Stimulated activated CD4-positive, alpha-beta T cell treated with anti-CD3 and anti-CD28 coated beads, TNF-alpha, amount 100 ng/mL, for 24 hours (primary cell): ENCODE data around the gene PAPOLB.

Experiments used
- DNase-seq, 3 experiments: peaks; one replicate each; pipeline ENCODE4 v3.0.0-alpha.2; 2020; ENCODE audit warnings: low read depth in 3 of 3

Gene PAPOLB

GRCh38 chr7:4824120-4824775, 37.6 kb downstream of the PAPOLB start:
- DNase-seq = no peak

GRCh38 chr7:4823441-4824119, 38.2 kb downstream of the PAPOLB start:
- DNase-seq = no peak

- no peak for DNase-seq
These were observed 39.2 kb downstream of the PAPOLB start for GRCh38 chr7:4822677-4823076.

GRCh38 chr7:4820967-4821471, 40.8 kb downstream of the PAPOLB start:
- no peak for DNase-seq

- no peak for DNase-seq
These were observed 41.3 kb downstream of the PAPOLB start for GRCh38 chr7:4820405-4820966.

GRCh38 chr7:4819560-4820404, 42.0 kb downstream of the PAPOLB start:
- DNase-seq = no peak

GRCh38 chr7:4818000-4818794, 43.6 kb downstream of the PAPOLB start:
- DNase-seq = no peak

- no peak for DNase-seq
These were observed 44.5 kb downstream of the PAPOLB start for GRCh38 chr7:4817178-4817901.

GRCh38 chr7:4816419-4817080, 45.3 kb downstream of the PAPOLB start:
- no peak for DNase-seq

GRCh38 chr7:4815609-4816418, 46.0 kb downstream of the PAPOLB start:
- no peak for DNase-seq

GRCh38 chr7:4815121-4815520, 46.7 kb downstream of the PAPOLB start:
- no peak for DNase-seq

- no peak for DNase-seq
These were observed 47.4 kb downstream of the PAPOLB start for GRCh38 chr7:4814433-4814832.

GRCh38 chr7:4809666-4810065, 52.2 kb downstream of the PAPOLB start:
- DNase-seq = no peak

GRCh38 chr7:4809091-4809591, 52.7 kb downstream of the PAPOLB start:
- peak in 1 of 3 experiments; percentile 29 for DNase-seq

- no peak for DNase-seq
These were observed 53.3 kb downstream of the PAPOLB start for GRCh38 chr7:4808565-4808964.

GRCh38 chr7:4808026-4808425, 53.8 kb downstream of the PAPOLB start:
- no peak for DNase-seq
